ENCODE results near the gene FLNC. TPM values are rescaled to one million over a fixed set of nuclear protein-coding genes. Genes with fewer than 3 reads are reported as not detected.

Gene FLNC
- total and polyA plus RNA-seq, 2 of the 4 experiments (the other 2 are of a cell fraction): 116 to 154 TPM

DNA sequence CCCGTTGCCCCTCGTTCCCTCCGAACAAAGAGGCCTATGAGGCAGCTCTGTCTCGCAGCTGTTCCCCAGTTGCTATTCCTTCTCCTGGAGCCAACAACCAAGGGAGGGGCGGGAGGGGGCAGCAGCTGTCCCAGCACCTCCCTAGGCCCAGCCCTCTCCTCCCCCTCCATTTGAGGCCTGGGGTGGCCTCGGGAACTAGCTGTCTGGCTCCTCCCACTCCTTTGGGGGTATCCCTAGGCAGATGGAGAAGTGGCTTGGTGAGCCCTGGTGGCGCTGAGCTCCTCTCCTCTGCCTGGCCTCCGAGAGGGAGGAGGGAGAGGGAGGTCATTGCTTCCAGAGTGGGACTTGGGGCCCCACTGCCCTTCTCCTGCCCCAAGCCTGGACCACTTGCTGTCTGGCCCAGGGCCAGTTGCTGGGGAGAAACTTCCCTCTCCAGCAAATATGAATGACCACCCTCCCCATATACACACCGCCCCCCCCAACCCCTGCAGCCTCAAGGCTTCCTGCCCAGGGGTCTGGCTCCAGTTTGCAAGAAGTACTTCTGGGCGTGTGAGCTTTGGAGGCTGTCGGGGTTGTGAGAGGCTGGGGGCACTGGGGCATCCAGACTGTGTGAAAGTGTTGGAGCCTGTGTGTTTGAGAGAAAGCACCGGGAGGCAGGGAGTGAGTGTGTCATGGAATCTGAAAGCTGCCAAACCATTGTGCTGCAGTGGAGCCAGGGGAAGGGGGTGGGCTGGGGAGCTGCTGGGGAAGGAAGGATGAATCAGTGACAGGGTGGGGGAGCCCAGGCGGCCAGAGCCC lies 3.1 kb downstream of the FLNC start:
- Histone ChIP-seq H3K36me3 (ENCODE audit: control insufficient read depth, insufficient read depth, low read length) (peaks cover 34% of the 10 kb centered on the region), H3K18ac (ENCODE audit: low read depth, low read length) (peak overlapping the region; percentile 77), H3K9me1 (ENCODE audit: insufficient read depth, low read length) (0 out of 2 replicates have a peak, but pooled peaks cover 2% of the 10 kb centered on the region), H3K14ac (replicated peaks; ENCODE audit: low read depth, low read length) (peak overlapping the region; percentile 72; the same call in 1 of the 2 replicates), H3K9me3 (ENCODE audit: control insufficient read depth, insufficient read depth, low read length) (no peaks in the 10 kb centered on the region), H4K8ac (ENCODE audit: low read depth in 2 of 2, low read length in 2 of 2) (peak overlapping the region; percentile 49 to 62; a peak in 2 of 4 replicates), H2BK15ac (ENCODE audit: low read depth, low read length) (no peak overlapping the region), H2AK9ac (replicated peaks; ENCODE audit: low read depth, low read length, poor library complexity) (peak overlapping the region; percentile 88), H3K4ac (ENCODE audit: low read depth, low read length) (peak overlapping the region; percentile 59), H4K20me1 (ENCODE audit: insufficient read depth, low read length) (peaks cover 87% of the 10 kb centered on the region), H3K4me3 (ENCODE audit: insufficient read depth, low read depth, low read length) (peak overlapping the region; percentile 99), H3K4me1 (ENCODE audit: control insufficient read depth, insufficient read depth, low read length) (peaks cover 31% of the 10 kb centered on the region), H3K79me1 (ENCODE audit: low read depth in 1 of 2, low read length in 2 of 2) (peaks cover 9 to 65% of the 10 kb centered on the region in 2 experiments), H3K4me2 (ENCODE audit: low read depth, low read length) (peak overlapping the region; percentile 95), H3K27me3 (ENCODE audit: control insufficient read depth, insufficient read depth, low read length) (no peaks in the 10 kb centered on the region), H2BK20ac (ENCODE audit: low read depth, low read length) (no peak overlapping the region), H4K91ac (ENCODE audit: insufficient read depth, low read depth, low read length) (peak overlapping the region; percentile 76; the same call in 1 of the 2 replicates), H2BK5ac (ENCODE audit: low read depth, low read length, poor library complexity, severe bottlenecking) (peak overlapping the region; percentile 90), H3K9ac (ENCODE audit: low read depth, low read length) (peak overlapping the region; percentile 87), H3K27ac (ENCODE audit: insufficient read depth, low read length) (peak overlapping the region; percentile 95), H2AFZ (replicated peaks; ENCODE audit: low read length, poor library complexity) (peak overlapping the region; percentile 24), H2AK5ac (ENCODE audit: low read depth, low read length) (peak overlapping the region; percentile 49), H2BK120ac (ENCODE audit: low read depth, low read length) (peak overlapping the region; percentile 66; the same call in 1 of the 2 replicates), H4K5ac (ENCODE audit: low read depth, low read length) (peak overlapping the region; percentile 74), H3K56ac (ENCODE audit: extremely low read depth, insufficient read depth, low read length) (no peak overlapping the region), H3K23ac (ENCODE audit: low read depth, low read length) (peak overlapping the region; percentile 55)
- ChIA-PET CTCF (interaction anchor here (0.9 kb wide), 1 partner anchor 225 kb away, joined by 3 read pairs; no protein-coding TSS in a partner anchor), POLR2A (ENCODE audit: unreplicated experiment) (interaction anchor here (0.5 to 1.9 kb wide), 5 partner anchors 77 to 355 kb away, joined by 3 to 12 read pairs (median 3); partner anchors contain the start of genes CALU and SMO)
- dilution Hi-C loops (cut with HindIII; ENCODE audit: low sequenced_read_pairs, unreplicated experiment) (no loop called here), in situ Hi-C loops (cut with MboI; ENCODE audit: low sequenced_read_pairs) (no loop called here), intact Hi-C loops (cut with micrococcal nuclease) (loop anchor here (5.0 kb wide), 1 partner anchor 91 kb away; no protein-coding TSS in a partner anchor)
- TF ChIP-seq RCOR1 (IDR thresholded peaks at IDR 0.05; ENCODE audit: insufficient replicate concordance, low read length): no peak
- TF ChIP-seq MAFK (IDR thresholded peaks at IDR 0.05; ENCODE audit: low read depth, low read length): no peak
- TF ChIP-seq, protein P1, sequence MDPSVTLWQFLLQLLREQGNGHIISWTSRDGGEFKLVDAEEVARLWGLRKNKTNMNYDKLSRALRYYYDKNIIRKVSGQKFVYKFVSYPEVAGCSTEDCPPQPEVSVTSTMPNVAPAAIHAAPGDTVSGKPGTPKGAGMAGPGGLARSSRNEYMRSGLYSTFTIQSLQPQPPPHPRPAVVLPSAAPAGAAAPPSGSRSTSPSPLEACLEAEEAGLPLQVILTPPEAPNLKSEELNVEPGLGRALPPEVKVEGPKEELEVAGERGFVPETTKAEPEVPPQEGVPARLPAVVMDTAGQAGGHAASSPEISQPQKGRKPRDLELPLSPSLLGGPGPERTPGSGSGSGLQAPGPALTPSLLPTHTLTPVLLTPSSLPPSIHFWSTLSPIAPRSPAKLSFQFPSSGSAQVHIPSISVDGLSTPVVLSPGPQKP (IDR thresholded peaks at IDR 0.05; ENCODE audit: borderline replicate concordance, low read depth, low read length): no peak
- 0 out of 2 replicates have a peak, but pooled peaks have one; percentile 6 for TF ChIP-seq RAD21 (IDR thresholded peaks at IDR 0.05; ENCODE audit: low read length)
- TF ChIP-seq, protein P2, sequence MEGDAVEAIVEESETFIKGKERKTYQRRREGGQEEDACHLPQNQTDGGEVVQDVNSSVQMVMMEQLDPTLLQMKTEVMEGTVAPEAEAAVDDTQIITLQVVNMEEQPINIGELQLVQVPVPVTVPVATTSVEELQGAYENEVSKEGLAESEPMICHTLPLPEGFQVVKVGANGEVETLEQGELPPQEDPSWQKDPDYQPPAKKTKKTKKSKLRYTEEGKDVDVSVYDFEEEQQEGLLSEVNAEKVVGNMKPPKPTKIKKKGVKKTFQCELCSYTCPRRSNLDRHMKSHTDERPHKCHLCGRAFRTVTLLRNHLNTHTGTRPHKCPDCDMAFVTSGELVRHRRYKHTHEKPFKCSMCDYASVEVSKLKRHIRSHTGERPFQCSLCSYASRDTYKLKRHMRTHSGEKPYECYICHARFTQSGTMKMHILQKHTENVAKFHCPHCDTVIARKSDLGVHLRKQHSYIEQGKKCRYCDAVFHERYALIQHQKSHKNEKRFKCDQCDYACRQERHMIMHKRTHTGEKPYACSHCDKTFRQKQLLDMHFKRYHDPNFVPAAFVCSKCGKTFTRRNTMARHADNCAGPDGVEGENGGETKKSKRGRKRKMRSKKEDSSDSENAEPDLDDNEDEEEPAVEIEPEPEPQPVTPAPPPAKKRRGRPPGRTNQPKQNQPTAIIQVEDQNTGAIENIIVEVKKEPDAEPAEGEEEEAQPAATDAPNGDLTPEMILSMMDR (conservative IDR thresholded peaks at IDR 0.05; ENCODE audit: low read depth, low read length): no peak
- no peak for TF ChIP-seq CHD1 (IDR thresholded peaks at IDR 0.05; ENCODE audit: low read depth, low read length)
- TF ChIP-seq, protein P3, sequence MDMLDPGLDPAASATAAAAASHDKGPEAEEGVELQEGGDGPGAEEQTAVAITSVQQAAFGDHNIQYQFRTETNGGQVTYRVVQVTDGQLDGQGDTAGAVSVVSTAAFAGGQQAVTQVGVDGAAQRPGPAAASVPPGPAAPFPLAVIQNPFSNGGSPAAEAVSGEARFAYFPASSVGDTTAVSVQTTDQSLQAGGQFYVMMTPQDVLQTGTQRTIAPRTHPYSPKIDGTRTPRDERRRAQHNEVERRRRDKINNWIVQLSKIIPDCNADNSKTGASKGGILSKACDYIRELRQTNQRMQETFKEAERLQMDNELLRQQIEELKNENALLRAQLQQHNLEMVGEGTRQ (IDR thresholded peaks at IDR 0.05; ENCODE audit: low read depth, low read length): no peak
- 0 out of 2 replicates have a peak, but pooled peaks have one; percentile 28 for TF ChIP-seq MAZ (IDR thresholded peaks at IDR 0.05; ENCODE audit: borderline replicate concordance, low read depth, low read length)
- BruUV-seq (replicated peaks): no TSS peak
- 0% methylated on average over 3 of the region's 13 CpGs; no CpG with 5 or more reads in 1 of the 2 experiments for WGBS, 2 experiments (ENCODE audit: extremely low coverage in 2 of 2, insufficient read length in 1 of 2)
- peak; percentile 18 for ATAC-seq (ENCODE audit: low read depth)
- peak; percentile 88 for DNase-seq

Measured in IMR-90 (cell line).